ENCODE results near the gene COPB1. TPM values are rescaled to one million over a fixed set of nuclear protein-coding genes. Genes with fewer than 3 reads are reported as not detected.

The COPB1 gene
- total and polyA plus RNA-seq, 7 donors, result 24.7 to 52.1 (median 35.1) TPM

- no peaks in the 10 kb centered on the region for H3K36me3 ChIP-seq (ENCODE audit: insufficient read depth in 1 of 2, low read depth in 1 of 2)
- no peak for TF ChIP-seq CTCF (IDR thresholded peaks at IDR 0.05)
- ATAC-seq (peak in 1 of 4 donors; percentile 16), DNase-seq (no peak)
- H3K4me3 ChIP-seq, result no peak overlapping the region
- 56 to 65% (median 65%) methylated on average over 7 of the region's 7 CpGs for WGBS, 3 donors
- H3K9me3 ChIP-seq, result no peaks in the 10 kb centered on the region
- H3K27ac ChIP-seq, result no peak overlapping the region
- no peaks in the 10 kb centered on the region for H3K27me3 ChIP-seq (ENCODE audit: insufficient read depth in 3 of 3, low read length in 2 of 3)
- intact Hi-C loops (cut with DNase I), result no loop called here
- peaks cover 14% of the 10 kb centered on the region for H3K4me1 ChIP-seq
These were observed 84.8 kb downstream of the COPB1 start for GRCh38 chr11:14414470-14415461.

- peak; percentile 53 to 58 for DNase-seq
- TF ChIP-seq CTCF (IDR thresholded peaks at IDR 0.05), result peak; percentile 15
These were observed 86.1 kb downstream of the COPB1 start for GRCh38 chr11:14413307-14414069.

GRCh38 chr11:14411818-14412217, 87.8 kb downstream of the COPB1 start:
- TF ChIP-seq CTCF (IDR thresholded peaks at IDR 0.05), result no peak
- Histone ChIP-seq H3K27ac (no peak overlapping the region), H3K36me3 (ENCODE audit: insufficient read depth in 1 of 2, low read depth in 1 of 2) (no peaks in the 10 kb centered on the region), H3K4me3 (no peak overlapping the region), H3K4me1 (peaks cover 14% of the 10 kb centered on the region), H3K9me3 (no peaks in the 10 kb centered on the region), H3K27me3 (ENCODE audit: insufficient read depth in 3 of 3, low read length in 2 of 3) (no peaks in the 10 kb centered on the region)
- ATAC-seq (peak; percentile 49 to 65 (median 52)), DNase-seq (peak; percentile 61 to 78)
- intact Hi-C loops (cut with DNase I), result no loop called here

More at GRCh38 chr11:14413307-14414069, 86.1 kb downstream of the COPB1 start:
- peak; percentile 68 to 81 (median 70) for ATAC-seq
- Histone ChIP-seq H3K4me3 (no peak overlapping the region), H3K27me3 (ENCODE audit: insufficient read depth in 3 of 3, low read length in 2 of 3) (no peaks in the 10 kb centered on the region), H3K27ac (peak overlapping the region; percentile 58), H3K36me3 (ENCODE audit: insufficient read depth in 1 of 2, low read depth in 1 of 2) (no peaks in the 10 kb centered on the region), H3K9me3 (no peaks in the 10 kb centered on the region), H3K4me1 (peaks cover 14% of the 10 kb centered on the region)
- intact Hi-C loops (cut with DNase I), result no loop called here
- WGBS, 3 donors, result 35 to 45% (median 43%) methylated on average over 4 of the region's 4 CpGs

GRCh38 chr11:14409891-14410290, 89.7 kb downstream of the COPB1 start:
- intact Hi-C loops (cut with DNase I), result no loop called here

More at GRCh38 chr11:14409891-14410290, 89.7 kb downstream of the COPB1 start:
- Histone ChIP-seq H3K36me3 (ENCODE audit: insufficient read depth in 1 of 2, low read depth in 1 of 2) (no peaks in the 10 kb centered on the region), H3K9me3 (no peaks in the 10 kb centered on the region), H3K4me1 (peaks cover 14% of the 10 kb centered on the region), H3K27me3 (ENCODE audit: insufficient read depth in 3 of 3, low read length in 2 of 3) (no peaks in the 10 kb centered on the region), H3K27ac (no peak overlapping the region), H3K4me3 (no peak overlapping the region)
- no peak for TF ChIP-seq CTCF (IDR thresholded peaks at IDR 0.05)
- 49 to 87% (median 59%) methylated on average over 3 of the region's 3 CpGs for WGBS, 3 donors
- no peak for DNase-seq
- ATAC-seq, result no peak

Measured in psoas muscle (tissue), 8 donors.